AG04450 (cell line): ENCODE results near the gene FSTL1. TPM values are rescaled to one million over a fixed set of nuclear protein-coding genes. Genes with fewer than 3 reads are reported as not detected.

Experiments
- CTCF ChIA-PET: fragments of 300-600, 350-600 bp; formaldehyde crosslinking; extraction: SDS; loops from one replicate; lab custom pipeline; 2022; ENCODE audit warnings: antibody characterized with exemption, inconsistent platforms; lab: Charles Lee
- POLR2A ChIA-PET: fragments of 350-600 bp; formaldehyde crosslinking; extraction: SDS; loops from one replicate; lab custom pipeline; 2021; ENCODE audit warnings: antibody characterized with exemption, inconsistent platforms; lab: Yijun Ruan, JAX
- DNase-seq: peaks from one replicate; pipeline ENCODE4 v3.0.0-alpha.2; 2011; ENCODE audit warnings: low read depth, low spot score
- H3K27ac ChIP-seq: one replicate; pipeline ENCODE4 v1.5.1; 2012; ENCODE audit warnings: low read depth, low read length, control low read depth
- H3K27me3 ChIP-seq: one replicate; pipeline ENCODE4 v1.6.0; 2012; ENCODE audit warnings: low read length; ENCODE audit not compliant: control insufficient read depth, insufficient read depth
- H3K4me3 ChIP-seq: 2 replicates; pipeline ENCODE4 v1.5.1; 2011; ENCODE audit warnings: mild to moderate bottlenecking, low read depth, low read length, control low read depth
- H3K9me3 ChIP-seq: 2 replicates; pipeline ENCODE4 v1.5.1; 2012; ENCODE audit warnings: low read length; ENCODE audit not compliant: control insufficient read depth, insufficient read depth
- polyA plus RNA-seq: library from polyadenylated mRNA; depleted of rRNA; stranded (reverse); fragments of >200 nt; gene quantifications from 2 replicates; pipeline ENCODE4 v1.2.3, GENCODE V29; 2011
- TF ChIP-seq, protein P1 (sequence below): IDR thresholded peaks from 2 replicates; pipeline ENCODE4 v1.5.1; 2011; ENCODE audit warnings: low read depth, low read length, control low read depth, inconsistent platforms

Gene FSTL1
- polyA plus RNA-seq, 1 experiment = 1,126 TPM

DNA sequence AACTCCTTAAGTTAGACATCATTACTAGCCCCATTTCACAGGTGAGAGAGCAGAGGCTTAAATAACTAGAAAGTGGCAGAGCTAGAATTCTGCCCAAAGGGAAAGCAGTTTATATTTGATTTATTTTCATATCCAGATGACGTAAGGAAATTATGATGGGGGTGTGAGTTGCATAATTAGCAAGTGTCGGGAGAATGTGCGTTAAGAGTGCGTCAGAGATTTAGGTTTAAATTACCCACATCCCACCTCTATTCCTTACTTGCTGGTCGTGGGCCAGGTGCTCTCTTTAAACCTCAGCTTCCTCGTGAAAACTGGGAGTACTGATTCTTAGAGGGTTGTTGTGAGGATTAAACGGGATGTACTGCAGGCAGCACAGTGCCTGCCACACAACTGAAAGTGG, 32.3 kb downstream of the FSTL1 start:
- ChIA-PET POLR2A (interaction anchor here (1.2 to 1.8 kb wide), 6 partner anchors 8 to 140 kb away, joined by 3 to 15 read pairs (median 6); partner anchors contain the start of gene FSTL1), CTCF (interaction anchor here (1.1 to 12.6 kb wide), 19 partner anchors 10 to 1063 kb away, joined by 4 to 209 read pairs (median 8); partner anchors contain the start of gene LRRC58)
- H3K4me3 ChIP-seq = no peak overlapping the region
- H3K27me3 ChIP-seq = no peaks in the 10 kb centered on the region
- no peak for DNase-seq
- H3K9me3 ChIP-seq = no peaks in the 10 kb centered on the region
- TF ChIP-seq, protein P1, sequence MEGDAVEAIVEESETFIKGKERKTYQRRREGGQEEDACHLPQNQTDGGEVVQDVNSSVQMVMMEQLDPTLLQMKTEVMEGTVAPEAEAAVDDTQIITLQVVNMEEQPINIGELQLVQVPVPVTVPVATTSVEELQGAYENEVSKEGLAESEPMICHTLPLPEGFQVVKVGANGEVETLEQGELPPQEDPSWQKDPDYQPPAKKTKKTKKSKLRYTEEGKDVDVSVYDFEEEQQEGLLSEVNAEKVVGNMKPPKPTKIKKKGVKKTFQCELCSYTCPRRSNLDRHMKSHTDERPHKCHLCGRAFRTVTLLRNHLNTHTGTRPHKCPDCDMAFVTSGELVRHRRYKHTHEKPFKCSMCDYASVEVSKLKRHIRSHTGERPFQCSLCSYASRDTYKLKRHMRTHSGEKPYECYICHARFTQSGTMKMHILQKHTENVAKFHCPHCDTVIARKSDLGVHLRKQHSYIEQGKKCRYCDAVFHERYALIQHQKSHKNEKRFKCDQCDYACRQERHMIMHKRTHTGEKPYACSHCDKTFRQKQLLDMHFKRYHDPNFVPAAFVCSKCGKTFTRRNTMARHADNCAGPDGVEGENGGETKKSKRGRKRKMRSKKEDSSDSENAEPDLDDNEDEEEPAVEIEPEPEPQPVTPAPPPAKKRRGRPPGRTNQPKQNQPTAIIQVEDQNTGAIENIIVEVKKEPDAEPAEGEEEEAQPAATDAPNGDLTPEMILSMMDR = no peak
- H3K27ac ChIP-seq = no peak overlapping the region

GRCh38 chr3:120417272-120417911, 33.4 kb downstream of the FSTL1 start:
- Histone ChIP-seq H3K4me3 (peak overlapping the region; percentile 32), H3K27me3 (no peaks in the 10 kb centered on the region), H3K9me3 (no peaks in the 10 kb centered on the region), H3K27ac (peak overlapping the region; percentile 62)
- TF ChIP-seq, protein P1 = peak; percentile 76
- POLR2A ChIA-PET = interaction anchor here (0.9 to 1.8 kb wide), 10 partner anchors 9 to 322 kb away, joined by 3 to 15 read pairs (median 6); partner anchors contain the start of genes FSTL1 and LRRC58
- CTCF ChIA-PET = interaction anchor here (0.5 to 12.6 kb wide), 64 partner anchors 9 to 1064 kb away, joined by 3 to 209 read pairs (median 4); partner anchors contain the start of gene LRRC58
- peak; percentile 97 for DNase-seq

DNA sequence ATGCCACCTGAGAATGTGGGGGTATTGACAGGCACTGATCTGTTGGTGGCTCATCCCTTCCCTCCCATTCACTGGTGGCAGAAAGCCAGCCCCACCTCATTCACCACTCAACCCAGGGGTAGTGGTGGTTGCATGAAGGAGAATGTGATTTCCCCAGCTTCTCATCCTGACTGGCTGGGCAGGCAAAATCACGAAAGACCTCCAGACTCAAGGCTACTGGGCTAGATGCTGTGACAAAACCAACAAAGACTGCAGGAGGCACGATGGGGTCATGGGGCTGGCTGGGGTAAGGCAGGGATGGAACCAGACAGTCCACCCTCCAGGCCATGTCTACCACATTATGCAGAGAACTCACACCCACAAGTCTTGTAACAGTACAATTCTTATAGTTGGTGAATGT, 33.9 kb downstream of the FSTL1 start:
- Histone ChIP-seq H3K4me3 (no peak overlapping the region), H3K27ac (peak overlapping the region; percentile 55), H3K9me3 (no peaks in the 10 kb centered on the region), H3K27me3 (no peaks in the 10 kb centered on the region)
- ChIA-PET CTCF (interaction anchor here (0.7 to 12.6 kb wide), 56 partner anchors 9 to 524 kb away, joined by 3 to 209 read pairs (median 4); partner anchors contain the start of gene LRRC58), POLR2A (interaction anchor here (0.9 to 1.8 kb wide), 9 partner anchors 9 to 321 kb away, joined by 3 to 15 read pairs (median 6); partner anchors contain the start of genes FSTL1 and LRRC58)
- DNase-seq = no peak
- TF ChIP-seq, protein P1 = no peak

DNA sequence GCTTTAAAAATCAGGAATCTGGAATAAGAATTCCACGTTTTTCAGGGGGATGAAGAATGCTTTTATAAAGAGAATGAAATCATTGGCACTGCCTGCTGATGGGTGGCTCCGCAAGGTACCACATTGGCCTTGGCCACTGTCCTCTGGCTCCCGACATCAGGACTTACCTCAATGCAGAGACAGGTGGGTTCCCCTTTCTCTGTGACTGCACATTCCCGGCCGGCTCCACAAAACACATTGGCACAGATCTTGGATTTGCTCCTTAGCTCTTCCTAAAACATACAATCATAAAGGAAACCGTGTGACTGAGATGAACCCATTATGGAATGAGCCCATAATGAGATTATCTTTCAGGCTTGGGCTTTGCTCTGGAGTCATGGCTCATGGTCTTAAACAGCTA, 35.0 kb downstream of the FSTL1 start:
- Histone ChIP-seq H3K4me3 (no peak overlapping the region), H3K27me3 (no peaks in the 10 kb centered on the region), H3K9me3 (no peaks in the 10 kb centered on the region), H3K27ac (peak overlapping the region; percentile 0)
- CTCF ChIA-PET = interaction anchor here (0.6 to 12.6 kb wide), 15 partner anchors 10 to 172 kb away, joined by 3 to 209 read pairs (median 4); no protein-coding TSS in a partner anchor
- DNase-seq = no peak
- TF ChIP-seq, protein P1 = no peak
- POLR2A ChIA-PET = no interaction called here

DNA sequence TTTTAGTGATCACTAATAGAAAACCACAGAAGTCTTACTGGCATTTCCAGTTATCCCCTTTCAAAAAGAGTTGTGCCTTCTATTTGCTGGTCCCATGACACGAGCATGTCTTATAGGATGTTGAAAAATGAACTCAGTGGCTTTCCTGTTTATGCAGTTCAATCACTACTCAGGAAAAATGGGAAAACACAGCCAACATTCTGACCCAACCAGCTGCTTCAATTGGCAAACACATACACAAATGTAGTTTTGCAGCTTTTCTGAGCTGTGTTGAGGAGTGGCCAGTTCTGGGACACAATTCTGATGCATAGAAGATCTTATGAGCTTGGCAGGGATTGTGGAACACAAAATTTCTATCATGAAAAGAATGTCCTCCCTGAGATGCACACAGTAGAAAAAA, 40.3 kb downstream of the FSTL1 start:
- Histone ChIP-seq H3K9me3 (no peaks in the 10 kb centered on the region), H3K27ac (no peak overlapping the region), H3K4me3 (no peak overlapping the region), H3K27me3 (no peaks in the 10 kb centered on the region)
- ChIA-PET CTCF (interaction anchor here (2.9 to 3.6 kb wide), 2 partner anchors 148 to 166 kb away, joined by 11 to 13 read pairs; no protein-coding TSS in a partner anchor), POLR2A (interaction anchor here (1.5 kb wide), 1 partner anchor 61 kb away, joined by 6 read pairs; the partner anchor contains the start of gene LRRC58)
- TF ChIP-seq, protein P1 = no peak
- no peak for DNase-seq
